Ramos (cell line): ENCODE results near the gene VWF.
"Not testable (repeated sequence)": the region's sequence is repeated elsewhere in the genome, so short reads cannot be mapped to it uniquely, and the experiment has no call there.

Experiments used
- in situ Hi-C: fragments of 300-500 bp; cut with MboI; formaldehyde crosslinking; loops from one replicate; pipeline ENCODE4 v1.14.3; 2022; ENCODE audit warnings: low sequenced_read_pairs; ENCODE audit not compliant: unreplicated experiment

The VWF gene

DNA sequence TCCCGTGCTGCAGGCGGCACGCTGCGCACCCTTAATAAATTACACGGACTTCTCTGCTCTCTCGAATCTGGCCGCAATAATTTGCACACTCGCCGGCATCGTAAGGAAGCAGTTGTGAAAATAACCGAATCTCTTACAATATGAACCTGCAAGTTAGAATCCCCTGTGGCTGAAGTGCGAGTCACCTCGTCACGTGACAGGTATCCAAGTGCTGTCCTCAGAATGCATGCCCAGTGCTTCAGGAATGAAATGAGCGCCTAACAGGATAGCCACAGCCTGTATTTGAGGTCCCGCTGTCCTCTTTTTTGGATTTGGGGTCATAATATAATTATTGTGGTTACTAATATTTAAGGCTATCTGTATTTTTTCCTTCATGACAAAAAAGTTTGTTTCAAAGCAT is 82.0 kb downstream of the VWF start:
- in situ Hi-C loops: loop anchor here (5.0 kb wide), 1 partner anchor 60 kb away; no protein-coding TSS in a partner anchor

GRCh38 chr12:6041891-6042290 is 82.6 kb downstream of the VWF start:
- in situ Hi-C loops: loop anchor here (5.0 kb wide), 1 partner anchor 60 kb away; no protein-coding TSS in a partner anchor

DNA sequence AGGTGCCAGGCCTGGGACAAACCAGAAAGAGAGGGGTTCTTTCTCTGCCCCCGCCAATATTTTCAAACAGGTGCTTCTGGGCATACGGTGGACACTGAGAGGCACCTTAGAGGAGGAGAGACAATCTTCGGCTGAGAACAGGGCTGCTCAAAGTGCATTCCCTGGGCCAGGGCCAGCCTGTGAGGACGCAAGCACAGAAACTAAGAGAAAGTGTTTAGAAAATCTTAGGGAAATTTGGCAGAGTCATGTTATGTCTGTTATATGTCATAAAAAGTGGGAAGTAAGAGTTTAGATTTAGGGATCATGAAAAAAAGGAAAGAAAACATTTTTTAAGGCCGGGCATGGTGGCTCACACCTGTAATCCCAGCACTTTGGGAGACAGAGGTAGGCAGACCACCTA is 83.7 kb downstream of the VWF start:
- in situ Hi-C loops: loop anchor here (5.0 kb wide), 1 partner anchor 59 kb away; no protein-coding TSS in a partner anchor

DNA sequence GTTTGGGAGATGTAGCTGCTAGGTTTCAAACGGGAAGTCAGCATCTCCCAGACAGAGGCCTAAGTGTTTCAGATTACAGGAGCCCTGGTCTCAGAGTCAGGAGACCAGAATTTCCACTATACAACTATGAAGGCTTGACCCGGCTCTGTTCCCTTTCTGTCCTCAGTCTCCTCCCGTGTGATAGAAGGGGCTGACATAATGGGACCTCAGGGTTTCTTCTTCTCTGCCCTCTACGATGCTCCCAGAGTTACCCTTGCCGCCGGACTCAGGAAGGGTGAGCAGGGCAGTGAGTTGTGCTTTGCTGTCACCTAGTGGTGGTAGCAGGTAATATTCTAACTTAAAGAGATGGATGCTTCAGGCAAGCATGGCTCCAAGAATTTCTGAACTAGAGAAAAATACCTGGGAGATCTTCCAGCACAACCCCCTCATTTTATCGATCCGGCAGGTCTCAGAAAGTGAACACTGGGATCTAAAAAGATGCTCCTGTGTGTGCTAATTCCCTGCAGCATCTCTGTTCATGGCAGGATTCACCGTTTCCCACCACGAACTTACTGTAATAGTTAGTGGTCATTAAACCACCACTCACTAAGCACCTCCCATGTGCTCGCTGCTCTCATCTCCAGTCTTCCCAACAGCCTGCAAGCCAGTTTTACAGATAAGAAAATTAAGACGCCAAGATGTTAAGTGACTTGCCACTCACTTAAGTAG is 84.4 kb downstream of the VWF start:
- in situ Hi-C loops: loop anchor here (5.0 kb wide), 1 partner anchor 58 kb away; no protein-coding TSS in a partner anchor

- in situ Hi-C loops: no loop called here
These were observed 86.3 kb downstream of the VWF start for GRCh38 chr12:6038160-6038559.

- in situ Hi-C loops: no loop called here
These were observed 87.0 kb downstream of the VWF start for GRCh38 chr12:6037459-6037858.

DNA sequence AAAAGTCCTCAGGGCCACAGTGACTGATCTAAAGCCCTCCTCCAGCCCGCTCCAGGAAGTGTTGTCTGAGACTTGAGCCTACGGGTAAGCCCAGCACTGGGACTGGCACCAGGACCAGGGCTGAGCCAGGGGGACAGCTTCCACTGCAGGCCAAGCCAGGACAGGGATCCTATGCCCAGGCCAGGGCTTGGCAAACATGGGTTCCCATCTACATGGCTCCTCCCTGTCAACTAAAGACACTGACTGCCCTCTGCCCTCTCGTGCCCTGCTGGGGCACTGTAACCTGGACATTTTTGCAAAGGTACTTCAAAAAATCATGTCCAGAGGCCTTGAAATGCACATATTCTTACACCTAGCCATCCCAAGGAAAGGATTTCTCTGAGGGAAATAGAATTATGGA is 88.0 kb downstream of the VWF start:
- in situ Hi-C loops: no loop called here

- in situ Hi-C loops: no loop called here
These were observed 89.9 kb downstream of the VWF start for GRCh38 chr12:6034596-6034995.

DNA sequence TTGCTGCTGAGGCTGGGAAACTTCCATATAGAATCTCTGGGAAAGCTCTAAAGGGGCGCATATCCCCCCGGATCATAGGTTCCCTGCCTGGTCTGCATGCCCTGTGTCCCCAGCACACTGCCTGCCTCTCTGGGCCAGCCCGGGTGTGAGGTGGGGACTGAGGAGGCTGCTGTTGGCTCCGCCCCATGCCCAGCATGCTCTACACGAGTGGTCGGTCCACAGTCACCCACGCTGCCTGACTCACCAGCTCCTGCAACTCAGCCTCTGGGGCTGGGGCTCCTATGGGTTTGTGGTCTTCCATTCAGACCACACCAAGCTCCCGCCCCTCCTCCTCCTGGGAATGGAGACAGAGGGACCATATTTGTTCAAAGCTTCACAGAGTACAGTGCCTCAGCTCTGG is 90.9 kb downstream of the VWF start:
- in situ Hi-C loops: no loop called here

DNA sequence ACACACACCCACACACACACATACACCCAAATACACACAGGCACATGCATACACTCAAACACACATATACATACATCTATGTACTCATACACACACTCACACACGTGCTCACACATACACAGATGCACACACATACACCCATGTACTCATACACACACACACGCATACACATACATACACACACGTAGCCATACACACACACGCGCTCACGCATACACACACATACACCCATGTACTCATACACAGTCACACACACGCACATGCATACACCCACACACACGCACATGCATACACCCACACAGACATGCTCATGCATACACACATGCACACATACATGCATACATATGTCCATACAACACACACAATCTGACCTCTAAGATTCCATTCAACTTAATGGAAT is 91.7 kb downstream of the VWF start:
- in situ Hi-C loops: no loop called here

DNA sequence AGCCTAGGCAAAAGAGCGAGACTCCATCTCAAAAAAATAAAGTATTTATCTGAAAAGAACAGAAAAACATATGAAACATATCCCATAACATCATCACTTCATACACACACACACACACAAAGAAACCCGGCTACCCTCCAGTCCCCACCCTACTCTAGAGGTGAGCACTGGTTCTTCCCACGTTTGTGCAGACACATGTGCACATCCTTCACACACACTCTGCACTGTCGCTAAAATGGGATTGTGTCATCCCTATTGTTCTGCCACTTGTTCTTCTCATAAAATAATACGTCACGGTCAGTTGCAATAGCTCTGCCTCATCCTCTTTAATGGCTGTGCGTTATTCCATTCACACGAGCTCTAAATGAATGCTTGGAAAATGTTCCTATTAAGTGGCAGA is 93.5 kb downstream of the VWF start:
- in situ Hi-C loops: no loop called here

- in situ Hi-C loops: no loop called here
These were observed 94.4 kb downstream of the VWF start for GRCh38 chr12:6030081-6030480.

- in situ Hi-C loops: no loop called here
These were observed 95.1 kb downstream of the VWF start for GRCh38 chr12:6029401-6029800.

- in situ Hi-C loops: no loop called here
These were observed 97.5 kb downstream of the VWF start for GRCh38 chr12:6026998-6027397.

DNA sequence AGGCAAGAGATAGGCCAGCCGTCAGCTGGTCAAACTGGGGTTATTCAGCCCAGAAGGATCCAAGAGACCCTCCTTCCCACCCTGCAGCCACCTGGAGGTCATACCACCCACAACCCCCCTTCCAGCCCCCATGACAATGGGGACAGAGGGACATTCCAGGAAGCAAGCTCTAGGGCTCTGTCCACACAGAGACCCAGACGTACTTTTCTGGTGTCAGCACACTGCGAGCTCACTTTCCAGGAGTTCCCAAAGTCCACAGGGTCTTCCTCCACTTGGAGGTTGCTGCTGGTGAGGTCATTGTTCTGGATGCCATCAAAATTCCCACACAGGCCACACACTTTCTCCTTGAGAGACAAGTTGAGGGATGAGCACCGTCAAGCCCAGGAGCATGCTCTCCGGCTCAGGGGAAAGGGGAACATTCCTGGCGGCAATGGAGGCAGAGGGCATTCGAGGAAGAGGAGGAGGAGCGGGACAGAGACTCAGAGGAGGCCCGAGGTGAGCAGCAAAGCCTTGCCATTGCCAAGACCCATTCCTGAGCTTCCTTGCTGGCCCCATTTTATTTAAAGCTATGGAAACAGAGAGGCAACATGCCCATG is 98.7 kb downstream of the VWF start:
- in situ Hi-C loops: not testable (repeated sequence)

- in situ Hi-C loops: not testable (repeated sequence)
These were observed 100.4 kb downstream of the VWF start for GRCh38 chr12:6024066-6024465.

DNA sequence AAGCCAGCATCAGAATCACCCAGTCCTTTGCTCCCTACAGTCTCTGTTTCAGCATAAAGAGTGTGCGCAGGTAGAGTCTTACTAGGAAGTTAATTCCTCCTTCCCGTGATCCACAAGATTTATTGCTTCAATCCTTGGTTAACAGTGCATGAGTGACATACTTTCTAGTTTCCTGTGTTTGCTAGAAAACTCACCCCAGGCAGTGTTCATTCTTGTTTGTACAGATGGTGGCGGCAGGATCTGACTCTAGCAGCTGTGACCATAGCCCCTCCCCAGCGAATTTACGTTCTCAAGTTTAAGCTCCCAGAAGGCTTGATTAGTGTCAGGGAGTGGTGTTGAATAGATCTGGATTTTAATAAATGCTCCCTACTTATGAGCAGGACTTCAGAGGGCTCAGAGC is 103.5 kb downstream of the VWF start:
- in situ Hi-C loops: no loop called here

DNA sequence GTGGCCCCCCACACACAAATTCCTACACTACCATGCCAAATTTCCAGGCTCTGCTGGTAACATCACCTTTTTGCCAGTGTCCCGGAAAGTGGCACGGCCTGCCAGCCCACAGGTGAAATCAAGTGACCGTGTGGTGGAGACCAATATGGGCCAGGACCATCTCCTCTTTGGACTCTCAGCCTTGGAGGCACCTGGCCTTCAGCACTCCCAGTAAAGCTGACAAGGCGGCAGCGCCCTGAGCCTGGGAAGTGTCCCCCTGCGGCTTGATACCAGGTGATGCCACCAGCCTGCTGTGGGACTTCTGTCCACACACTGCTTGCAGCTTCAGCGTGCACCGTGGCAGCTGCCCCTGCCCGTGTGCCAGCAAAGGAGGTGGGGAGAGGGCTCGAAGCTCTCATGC is 104.0 kb downstream of the VWF start:
- in situ Hi-C loops: not testable (repeated sequence)

DNA sequence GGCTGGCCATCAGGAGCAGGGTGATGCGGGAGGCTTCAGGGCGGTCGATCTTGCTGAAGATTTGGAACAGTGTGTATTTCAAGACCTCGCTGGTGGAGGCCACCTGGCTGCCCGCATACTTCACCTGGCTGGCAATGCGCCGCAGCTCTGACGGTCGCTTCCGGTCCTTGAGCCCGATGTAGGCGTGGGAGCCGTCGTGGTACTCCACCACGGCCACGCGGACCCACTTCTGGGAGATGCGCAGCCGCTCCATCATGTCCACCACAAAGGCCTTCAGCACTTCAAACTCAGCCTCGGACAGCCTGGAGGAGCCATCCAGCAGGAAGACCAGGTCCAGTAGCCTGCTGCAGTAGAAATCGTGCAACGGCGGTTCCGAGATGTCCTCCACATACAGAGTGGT is 105.2 kb downstream of the VWF start:
- in situ Hi-C loops: not testable (repeated sequence)

- in situ Hi-C loops: no loop called here
These were observed 106.2 kb downstream of the VWF start for GRCh38 chr12:6018265-6018664.

DNA sequence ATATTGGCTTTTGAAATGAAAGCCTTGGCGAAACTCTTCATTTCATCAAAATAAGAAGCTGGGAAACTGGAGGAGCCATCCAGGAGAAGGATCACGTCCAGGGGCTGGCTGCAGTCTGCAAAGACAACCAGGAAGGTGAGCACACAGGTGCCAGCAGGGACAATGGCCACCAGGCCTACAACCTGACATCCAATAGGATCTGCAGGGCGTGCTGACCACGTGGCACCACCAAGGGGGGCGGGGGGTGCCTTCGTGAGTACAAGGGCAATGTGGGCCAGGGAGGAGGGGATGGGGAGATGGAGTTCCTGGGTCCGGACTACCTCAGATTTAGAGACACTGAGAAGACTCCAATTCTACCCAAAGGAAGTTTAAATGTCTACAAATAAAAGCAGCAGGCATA is 107.7 kb downstream of the VWF start:
- in situ Hi-C loops: no loop called here

- in situ Hi-C loops: not testable (repeated sequence)
These were observed 108.5 kb downstream of the VWF start for GRCh38 chr12:6016004-6016403.
